Stimulated activated CD8-positive, alpha-beta memory T cell treated with anti-CD3 and anti-CD28 coated beads, Interleukin-7, amount 100 ng/mL, for 4 hours (primary cell): Measurements from ENCODE around the gene ID4.

Source experiments
- DNase-seq, 2 donors: peaks; one replicate each; pipeline ENCODE4 v3.0.0-alpha.2; 2020; ENCODE audit warnings: low read depth in 2 of 2

The ID4 gene

GRCh38 chr6:19857139-19857538 lies 20.0 kb downstream of the ID4 start:
- DNase-seq: no peak

GRCh38 chr6:19857703-19858102 lies 20.5 kb downstream of the ID4 start:
- DNase-seq: no peak

DNA sequence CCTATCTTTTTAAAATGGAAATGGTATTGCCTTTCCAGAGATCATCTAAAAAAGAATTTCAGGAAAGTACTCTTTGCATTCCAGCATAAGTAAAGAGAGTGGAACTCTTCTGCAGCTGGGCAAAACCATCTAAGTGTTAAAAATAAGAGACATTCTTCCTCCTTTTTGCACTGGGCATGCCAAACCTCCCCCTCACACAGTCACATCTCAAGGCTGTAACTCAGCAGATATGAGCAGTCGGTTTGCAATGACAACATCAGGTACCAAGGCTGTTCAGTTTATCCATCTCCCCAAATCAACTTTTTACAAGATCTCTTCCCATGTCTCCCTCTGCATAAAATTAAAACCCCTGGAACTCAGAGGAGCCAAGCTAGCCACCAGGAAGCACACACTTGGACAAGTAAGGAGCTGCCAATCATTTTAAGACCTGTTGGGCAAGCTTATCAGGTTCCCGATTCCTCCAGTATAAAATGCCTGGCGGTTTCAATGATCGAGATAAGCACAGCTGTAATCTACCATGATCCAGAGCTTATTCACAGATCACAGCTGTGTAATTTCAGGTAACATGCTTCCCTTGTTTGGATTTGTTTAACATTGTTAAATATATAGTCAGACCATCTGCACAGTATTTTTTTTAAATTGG lies 23.2 kb downstream of the ID4 start:
- DNase-seq: no peak

DNA sequence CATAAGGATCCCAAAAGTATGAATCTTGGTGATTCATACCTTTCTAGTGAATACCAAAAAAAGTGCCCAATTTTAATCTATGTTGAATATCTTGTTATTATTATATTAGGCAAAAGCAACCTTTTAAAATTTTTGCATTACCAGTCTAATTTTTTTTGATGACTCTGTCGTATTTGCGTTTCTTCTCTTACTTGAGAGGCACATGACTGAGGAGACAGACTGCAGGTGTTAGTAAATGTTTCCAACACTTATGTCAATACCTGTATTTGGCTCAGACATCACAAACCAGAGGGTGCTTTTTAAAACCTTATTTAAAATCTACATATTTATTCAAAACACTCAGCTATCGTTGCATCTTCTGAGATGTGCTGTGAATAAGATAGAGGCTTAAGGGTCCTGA lies 27.1 kb downstream of the ID4 start:
- no peak for DNase-seq

- no peak for DNase-seq
These were observed 28.0 kb downstream of the ID4 start for GRCh38 chr6:19865178-19865577.

DNA sequence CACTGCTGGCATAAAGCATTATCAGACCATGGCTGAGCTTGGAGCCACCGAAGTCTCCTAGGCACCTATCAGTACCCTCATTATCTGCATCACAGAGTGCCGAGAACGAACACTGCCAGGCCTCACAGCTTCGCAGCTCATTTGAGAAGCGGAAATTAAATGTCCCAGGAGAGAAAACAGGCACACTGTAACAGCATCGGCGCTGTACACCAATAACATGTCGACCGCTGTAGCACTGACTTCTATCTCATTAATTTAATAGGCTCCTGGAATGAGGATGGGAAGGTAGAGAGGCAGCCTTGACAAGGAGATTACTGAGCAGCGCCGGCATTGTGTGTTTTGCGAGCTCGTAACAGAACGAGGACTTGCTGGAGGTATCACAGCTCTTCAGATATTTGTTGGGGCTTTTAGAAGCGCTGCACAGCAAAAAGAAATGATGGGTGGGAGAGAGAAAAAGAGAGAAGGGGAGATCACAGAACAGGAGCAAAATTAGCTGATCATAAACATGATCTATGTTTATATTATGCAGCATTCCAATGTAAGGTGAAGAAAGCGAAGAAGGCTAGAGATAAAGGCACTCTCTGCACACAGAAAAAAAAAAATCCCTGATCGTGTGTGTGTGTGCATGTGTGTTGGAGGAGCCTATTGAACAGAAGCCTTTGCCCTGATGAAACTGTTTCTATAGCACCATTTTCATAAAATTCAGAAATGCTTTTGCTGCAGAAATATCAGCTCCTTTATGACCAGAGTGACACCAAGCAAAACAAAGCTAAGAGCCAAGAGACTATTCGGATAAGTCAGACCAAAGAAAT lies 29.2 kb downstream of the ID4 start:
- no peak for DNase-seq

GRCh38 chr6:19866985-19867627 lies 29.9 kb downstream of the ID4 start:
- no peak for DNase-seq

DNA sequence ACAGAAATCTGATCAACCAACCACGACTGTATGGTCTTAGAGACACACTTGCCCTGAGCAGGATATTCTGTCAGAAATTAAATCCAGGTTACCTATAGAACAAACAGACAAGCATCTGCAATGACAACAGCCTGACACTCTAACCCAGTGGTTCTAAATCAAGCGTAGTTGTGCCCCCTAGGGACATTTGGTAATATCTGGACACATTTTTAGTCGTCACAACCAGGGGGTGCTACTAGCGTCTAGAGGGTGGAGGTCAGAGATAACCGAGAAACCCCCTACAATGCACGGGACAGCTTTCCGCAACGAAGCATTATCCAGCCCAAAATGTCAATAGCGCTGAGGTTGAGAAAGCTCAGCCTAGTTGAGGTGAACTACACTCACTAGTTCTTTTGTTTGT lies 32.3 kb downstream of the ID4 start:
- no peak for DNase-seq

GRCh38 chr6:19870322-19870721 lies 33.2 kb downstream of the ID4 start:
- no peak for DNase-seq

- DNase-seq: no peak
These were observed 35.9 kb downstream of the ID4 start for GRCh38 chr6:19873031-19873430.

DNA sequence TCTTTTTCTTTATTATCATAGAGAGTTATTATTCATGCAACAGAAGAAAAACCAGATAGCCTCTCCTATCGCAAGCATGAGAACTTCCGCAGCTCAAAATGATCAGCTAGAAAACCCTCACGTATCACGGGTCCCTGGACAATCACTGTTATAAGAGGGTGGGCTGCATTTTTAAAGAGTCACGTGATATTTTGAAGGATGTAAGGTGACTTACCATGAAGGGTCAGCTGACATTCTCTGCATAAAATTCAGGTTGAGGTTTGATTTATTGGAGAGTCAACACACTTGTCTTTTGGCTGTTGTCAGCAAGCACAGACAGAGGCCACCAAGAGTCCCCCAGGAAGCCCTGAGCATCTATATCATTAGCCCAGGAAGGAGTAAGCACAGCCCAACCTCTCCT lies 39.5 kb downstream of the ID4 start:
- DNase-seq: no peak

GRCh38 chr6:19879663-19880062 lies 42.5 kb downstream of the ID4 start:
- no peak for DNase-seq

DNA sequence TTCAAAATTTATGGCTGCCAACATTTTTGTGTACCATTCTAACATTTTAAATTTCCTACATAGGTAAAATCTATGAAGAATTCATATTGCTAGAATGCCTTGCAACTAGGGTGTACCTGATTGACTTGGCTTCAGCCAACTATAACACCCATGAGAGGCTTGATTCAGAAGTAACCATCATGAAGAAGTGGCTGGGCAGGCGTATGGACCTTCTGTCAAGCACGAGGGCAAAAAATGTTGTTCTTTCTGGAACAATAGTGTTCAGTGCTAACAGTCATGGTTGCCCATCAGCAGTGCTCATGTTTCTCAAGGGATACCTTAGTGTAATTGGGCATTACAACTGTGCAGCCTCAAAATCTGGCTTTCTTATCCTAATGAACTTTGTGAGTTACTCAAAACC lies 42.9 kb downstream of the ID4 start:
- no peak for DNase-seq

GRCh38 chr6:19891451-19891850 lies 54.3 kb downstream of the ID4 start:
- no peak for DNase-seq
